NT2/D1 (cell line): Measurements from ENCODE around the gene SEMA3C.

Experiments
- DNase-seq: peaks from one replicate; pipeline ENCODE4 v3.0.0-alpha.2; 2011; ENCODE audit warnings: low read depth, low spot score
- H3K27me3 ChIP-seq: 2 replicates; pipeline ENCODE4 v1.6.0; 2011; ENCODE audit warnings: mild to moderate bottlenecking; ENCODE audit not compliant: insufficient read length, insufficient read depth
- H3K36me3 ChIP-seq: 2 replicates; pipeline ENCODE4 v1.6.1; 2011; ENCODE audit warnings: mild to moderate bottlenecking, low read length, mixed read lengths; ENCODE audit not compliant: insufficient read depth, insufficient read length
- H3K4me1 ChIP-seq: 2 replicates; pipeline ENCODE4 v1.5.1; 2011; ENCODE audit not compliant: insufficient read depth, insufficient read length
- H3K4me3 ChIP-seq: 2 replicates; pipeline ENCODE4 v1.5.1; 2011; ENCODE audit warnings: low read depth; ENCODE audit not compliant: insufficient read length
- H3K9ac ChIP-seq: 2 replicates; pipeline ENCODE4 v1.6.0; 2011; ENCODE audit warnings: low read depth; ENCODE audit not compliant: insufficient read length
- H3K9me3 ChIP-seq: 2 replicates; pipeline ENCODE4 v1.5.1; 2011; ENCODE audit warnings: mild to moderate bottlenecking, low read length; ENCODE audit not compliant: insufficient read depth
- SUZ12 ChIP-seq: IDR thresholded peaks from 2 replicates; pipeline ENCODE4 v1.6.1; 2011; ENCODE audit not compliant: insufficient read length, insufficient read depth; ENCODE audit errors: extremely low read depth
- YY1 ChIP-seq: IDR thresholded peaks from 2 replicates; pipeline ENCODE4 v1.6.1; 2011; ENCODE audit not compliant: insufficient read length, insufficient read depth
- ZNF274 ChIP-seq: IDR thresholded peaks from 2 replicates; pipeline ENCODE4 v1.6.1; 2011; ENCODE audit warnings: mild to moderate bottlenecking, low read depth, low read length

Gene SEMA3C

GRCh38 chr7:80896906-80897598 is 21.8 kb downstream of the SEMA3C start:
- no peak for TF ChIP-seq SUZ12
- H3K27me3 ChIP-seq = no peaks in the 10 kb centered on the region
- no peaks in the 10 kb centered on the region for H3K4me1 ChIP-seq
- H3K9ac ChIP-seq = no peak overlapping the region
- DNase-seq = no peak
- H3K9me3 ChIP-seq = peaks cover 8% of the 10 kb centered on the region
- H3K36me3 ChIP-seq = no peaks in the 10 kb centered on the region
- no peak overlapping the region for H3K4me3 ChIP-seq

GRCh38 chr7:80895056-80895455 is 23.8 kb downstream of the SEMA3C start:
- H3K4me3 ChIP-seq = no peak overlapping the region
- TF ChIP-seq SUZ12 (no peak), YY1 (no peak), ZNF274 (no peak)
- no peak for DNase-seq
- no peaks in the 10 kb centered on the region for H3K4me1 ChIP-seq
- peaks cover 8% of the 10 kb centered on the region for H3K9me3 ChIP-seq
- H3K36me3 ChIP-seq = no peaks in the 10 kb centered on the region
- H3K9ac ChIP-seq = no peak overlapping the region
- no peaks in the 10 kb centered on the region for H3K27me3 ChIP-seq

GRCh38 chr7:80891259-80891544 is 27.6 kb downstream of the SEMA3C start:
- no peak for DNase-seq
- no peak for TF ChIP-seq ZNF274
- TF ChIP-seq YY1 = no peak
- TF ChIP-seq SUZ12 = no peak
- Histone ChIP-seq H3K9me3 (no peaks in the 10 kb centered on the region), H3K36me3 (no peaks in the 10 kb centered on the region), H3K4me1 (no peaks in the 10 kb centered on the region), H3K9ac (no peak overlapping the region), H3K27me3 (no peaks in the 10 kb centered on the region), H3K4me3 (no peak overlapping the region)

GRCh38 chr7:80890426-80891258 is 28.2 kb downstream of the SEMA3C start:
- Histone ChIP-seq H3K4me3 (no peak overlapping the region), H3K36me3 (no peaks in the 10 kb centered on the region), H3K9me3 (no peaks in the 10 kb centered on the region), H3K27me3 (no peaks in the 10 kb centered on the region), H3K9ac (no peak overlapping the region), H3K4me1 (no peaks in the 10 kb centered on the region)
- DNase-seq = no peak
- TF ChIP-seq SUZ12 (no peak), YY1 (no peak), ZNF274 (no peak)

GRCh38 chr7:80889525-80889924 is 29.3 kb downstream of the SEMA3C start:
- Histone ChIP-seq H3K36me3 (no peaks in the 10 kb centered on the region), H3K4me3 (no peak overlapping the region), H3K9ac (no peak overlapping the region), H3K27me3 (no peaks in the 10 kb centered on the region), H3K9me3 (no peaks in the 10 kb centered on the region), H3K4me1 (no peaks in the 10 kb centered on the region)
- TF ChIP-seq SUZ12 = no peak
- TF ChIP-seq ZNF274 = no peak
- no peak for TF ChIP-seq YY1
- DNase-seq = no peak

GRCh38 chr7:80885757-80886156 is 33.1 kb downstream of the SEMA3C start:
- no peaks in the 10 kb centered on the region for H3K9me3 ChIP-seq
- no peaks in the 10 kb centered on the region for H3K4me1 ChIP-seq
- H3K27me3 ChIP-seq = no peaks in the 10 kb centered on the region
- TF ChIP-seq ZNF274 (no peak), YY1 (no peak), SUZ12 (no peak)
- H3K9ac ChIP-seq = no peak overlapping the region
- no peak for DNase-seq
- H3K4me3 ChIP-seq = no peak overlapping the region
- no peaks in the 10 kb centered on the region for H3K36me3 ChIP-seq

GRCh38 chr7:80884511-80885195 is 34.2 kb downstream of the SEMA3C start:
- H3K9ac ChIP-seq = no peak overlapping the region
- H3K36me3 ChIP-seq = no peaks in the 10 kb centered on the region
- DNase-seq = no peak
- H3K4me3 ChIP-seq = no peak overlapping the region
- H3K27me3 ChIP-seq = no peaks in the 10 kb centered on the region
- H3K9me3 ChIP-seq = no peaks in the 10 kb centered on the region
- TF ChIP-seq SUZ12 = no peak
- TF ChIP-seq ZNF274 = no peak
- TF ChIP-seq YY1 = no peak
- no peaks in the 10 kb centered on the region for H3K4me1 ChIP-seq
